ENCODE measurements around the gene TUBB1.
A peak's percentile ranks its signal among the peaks of the same experiment; 100 is the strongest.

TUBB1 gene

DNA sequence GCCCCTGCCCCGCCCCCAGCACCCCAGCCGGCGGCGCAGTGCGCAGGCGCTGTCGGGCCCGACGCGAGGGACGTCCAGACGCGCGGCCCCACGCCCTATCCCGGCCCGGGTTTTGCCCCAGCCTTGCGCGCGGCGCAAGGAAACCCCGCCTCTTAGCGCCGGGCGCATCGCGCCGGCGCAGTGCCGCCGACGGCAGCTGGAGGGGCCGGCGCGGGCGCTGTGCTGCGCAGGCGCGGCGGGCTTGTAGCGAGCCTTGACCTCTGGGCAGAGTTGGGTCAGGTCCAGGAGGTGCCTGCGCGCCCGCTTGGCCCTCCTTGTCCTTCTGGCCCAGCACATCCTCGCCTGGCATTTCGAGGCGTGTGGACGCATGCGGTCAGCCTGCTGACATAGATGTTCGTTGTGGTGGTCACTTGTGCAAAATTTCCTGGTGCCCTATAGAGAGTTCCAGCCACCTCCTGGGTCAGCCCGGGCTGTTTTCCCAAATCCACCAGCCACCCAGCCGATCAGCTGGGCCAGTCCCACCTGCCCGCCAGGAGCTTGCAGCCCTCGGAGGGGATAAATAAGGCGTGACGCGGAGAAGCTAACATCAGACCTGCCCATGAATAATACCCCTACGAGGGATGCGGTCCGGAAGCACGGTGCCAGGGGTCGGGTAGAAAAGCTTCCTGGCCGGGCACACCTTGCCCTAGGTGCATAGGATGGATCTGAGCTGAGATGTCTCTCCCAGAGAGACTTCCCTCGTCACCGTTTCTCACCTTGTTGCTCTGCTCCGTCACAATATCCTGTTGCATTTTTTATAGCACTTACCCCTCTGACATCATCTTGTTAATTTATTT, 23.8 kb downstream of the TUBB1 start:
- H3K9me2 ChIP-seq (replicated peaks; ENCODE audit: insufficient read depth, low read length) = no peaks in the 10 kb centered on the region
- peak overlapping the region; percentile 94 for H3K9ac ChIP-seq (ENCODE audit: low read length)
- TF ChIP-seq, protein P1, sequence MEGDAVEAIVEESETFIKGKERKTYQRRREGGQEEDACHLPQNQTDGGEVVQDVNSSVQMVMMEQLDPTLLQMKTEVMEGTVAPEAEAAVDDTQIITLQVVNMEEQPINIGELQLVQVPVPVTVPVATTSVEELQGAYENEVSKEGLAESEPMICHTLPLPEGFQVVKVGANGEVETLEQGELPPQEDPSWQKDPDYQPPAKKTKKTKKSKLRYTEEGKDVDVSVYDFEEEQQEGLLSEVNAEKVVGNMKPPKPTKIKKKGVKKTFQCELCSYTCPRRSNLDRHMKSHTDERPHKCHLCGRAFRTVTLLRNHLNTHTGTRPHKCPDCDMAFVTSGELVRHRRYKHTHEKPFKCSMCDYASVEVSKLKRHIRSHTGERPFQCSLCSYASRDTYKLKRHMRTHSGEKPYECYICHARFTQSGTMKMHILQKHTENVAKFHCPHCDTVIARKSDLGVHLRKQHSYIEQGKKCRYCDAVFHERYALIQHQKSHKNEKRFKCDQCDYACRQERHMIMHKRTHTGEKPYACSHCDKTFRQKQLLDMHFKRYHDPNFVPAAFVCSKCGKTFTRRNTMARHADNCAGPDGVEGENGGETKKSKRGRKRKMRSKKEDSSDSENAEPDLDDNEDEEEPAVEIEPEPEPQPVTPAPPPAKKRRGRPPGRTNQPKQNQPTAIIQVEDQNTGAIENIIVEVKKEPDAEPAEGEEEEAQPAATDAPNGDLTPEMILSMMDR (IDR thresholded peaks at IDR 0.05; ENCODE audit: insufficient read depth, low read length, poor library complexity, severe bottlenecking) = no peak
- no peak for TF ChIP-seq EZH2phosphoT487 (conservative IDR thresholded peaks at IDR 0.05; ENCODE audit: low read length)
- peaks cover 13% of the 10 kb centered on the region for H3F3A ChIP-seq (ENCODE audit: insufficient read depth)
- peak overlapping the region; percentile 64 for H3K27ac ChIP-seq (ENCODE audit: low read depth, low read length)
- H3K27me3 ChIP-seq (ENCODE audit: low read length) = no peaks in the 10 kb centered on the region
- H3K9me3 ChIP-seq (ENCODE audit: insufficient read depth, low read length) = no peaks in the 10 kb centered on the region
- H3K79me2 ChIP-seq (ENCODE audit: insufficient read depth, low read length) = peaks cover 46% of the 10 kb centered on the region
- H4K20me1 ChIP-seq (ENCODE audit: low read depth, low read length) = peaks cover 21% of the 10 kb centered on the region; the same call in 1 of the 2 replicates
- H3K36me3 ChIP-seq (ENCODE audit: low read length) = peaks cover 9% of the 10 kb centered on the region; the same call in 1 of the 2 replicates
- H3K4me2 ChIP-seq (ENCODE audit: low read depth, low read length, poor library complexity, severe bottlenecking) = peak overlapping the region; percentile 97
- H3K4me3 ChIP-seq (ENCODE audit: insufficient read depth, low read length, poor library complexity, severe bottlenecking) = peak overlapping the region; percentile 89
- H2AFZ ChIP-seq (ENCODE audit: low read depth, low read length, severe bottlenecking) = peak overlapping the region; percentile 73

DNA sequence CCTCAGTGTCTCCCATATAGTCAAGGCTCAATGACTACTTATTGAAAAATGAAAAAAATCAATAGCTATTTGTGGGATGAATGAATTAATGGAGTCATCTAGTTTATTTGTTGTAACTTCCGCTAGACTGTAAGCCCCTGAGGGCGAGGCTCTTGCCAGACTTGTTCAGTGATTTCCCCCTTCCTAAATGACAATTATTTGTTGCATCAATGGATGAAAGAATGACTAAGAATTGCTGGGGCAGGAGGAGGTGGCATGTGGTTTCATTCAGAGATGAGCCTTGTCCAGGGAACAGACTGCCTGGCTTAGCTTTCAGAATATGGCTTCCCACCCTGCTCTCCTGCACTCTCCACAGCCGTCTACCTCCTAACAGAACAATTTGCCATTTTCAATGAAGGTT, 24.5 kb downstream of the TUBB1 start:
- H4K20me1 ChIP-seq (ENCODE audit: low read depth, low read length) = peaks cover 17% of the 10 kb centered on the region; the same call in 1 of the 2 replicates
- H3K4me3 ChIP-seq (ENCODE audit: insufficient read depth, low read length, poor library complexity, severe bottlenecking) = peak overlapping the region; percentile 80
- TF ChIP-seq EZH2phosphoT487 (conservative IDR thresholded peaks at IDR 0.05; ENCODE audit: low read length) = no peak
- TF ChIP-seq, protein P1 (IDR thresholded peaks at IDR 0.05; ENCODE audit: insufficient read depth, low read length, poor library complexity, severe bottlenecking) = no peak
- peaks cover 13% of the 10 kb centered on the region for H3F3A ChIP-seq (ENCODE audit: insufficient read depth)
- H3K4me2 ChIP-seq (ENCODE audit: low read depth, low read length, poor library complexity, severe bottlenecking) = peak overlapping the region; percentile 97
- H3K9me3 ChIP-seq (ENCODE audit: insufficient read depth, low read length) = no peaks in the 10 kb centered on the region
- peak overlapping the region; percentile 73 for H2AFZ ChIP-seq (ENCODE audit: low read depth, low read length, severe bottlenecking)
- no peaks in the 10 kb centered on the region for H3K27me3 ChIP-seq (ENCODE audit: low read length)
- H3K9ac ChIP-seq (ENCODE audit: low read length) = peak overlapping the region; percentile 94
- H3K9me2 ChIP-seq (replicated peaks; ENCODE audit: insufficient read depth, low read length) = no peaks in the 10 kb centered on the region
- H3K79me2 ChIP-seq (ENCODE audit: insufficient read depth, low read length) = peaks cover 39% of the 10 kb centered on the region
- peaks cover 3% of the 10 kb centered on the region; the same call in 1 of the 2 replicates for H3K36me3 ChIP-seq (ENCODE audit: low read length)
- H3K27ac ChIP-seq (ENCODE audit: low read depth, low read length) = peak overlapping the region; percentile 64

DNA sequence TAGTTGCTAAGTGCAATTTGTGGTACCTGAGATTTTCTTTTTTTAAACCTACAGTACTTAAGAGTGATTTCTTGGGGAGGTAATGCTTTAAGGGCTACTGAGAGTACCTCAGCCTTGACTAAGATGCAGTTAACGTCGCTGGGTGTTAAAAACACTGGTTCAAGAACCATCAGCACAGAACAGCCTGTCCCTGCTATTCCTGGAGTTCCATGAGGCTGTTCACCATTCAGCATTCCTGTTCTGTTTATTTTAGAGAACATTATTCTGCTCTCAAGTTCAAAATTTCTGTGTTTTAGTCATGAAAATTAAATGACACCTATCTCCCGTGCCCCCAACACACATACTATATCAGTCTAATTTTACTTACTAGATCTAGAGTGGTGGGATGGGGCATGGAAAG, 25.1 kb downstream of the TUBB1 start:
- H3K4me2 ChIP-seq (ENCODE audit: low read depth, low read length, poor library complexity, severe bottlenecking) = peak overlapping the region; percentile 97
- peak overlapping the region; percentile 73 for H2AFZ ChIP-seq (ENCODE audit: low read depth, low read length, severe bottlenecking)
- H3K36me3 ChIP-seq (ENCODE audit: low read length) = no peaks in the 10 kb centered on the region
- no peaks in the 10 kb centered on the region for H3K9me3 ChIP-seq (ENCODE audit: insufficient read depth, low read length)
- no peak overlapping the region for H3K4me3 ChIP-seq (ENCODE audit: insufficient read depth, low read length, poor library complexity, severe bottlenecking)
- H3K27me3 ChIP-seq (ENCODE audit: low read length) = no peaks in the 10 kb centered on the region
- H3F3A ChIP-seq (ENCODE audit: insufficient read depth) = peaks cover 13% of the 10 kb centered on the region
- peak overlapping the region; percentile 94 for H3K9ac ChIP-seq (ENCODE audit: low read length)
- peaks cover 33% of the 10 kb centered on the region for H3K79me2 ChIP-seq (ENCODE audit: insufficient read depth, low read length)
- no peak for TF ChIP-seq EZH2phosphoT487 (conservative IDR thresholded peaks at IDR 0.05; ENCODE audit: low read length)
- TF ChIP-seq, protein P1 (IDR thresholded peaks at IDR 0.05; ENCODE audit: insufficient read depth, low read length, poor library complexity, severe bottlenecking) = no peak
- no peaks in the 10 kb centered on the region for H3K9me2 ChIP-seq (replicated peaks; ENCODE audit: insufficient read depth, low read length)
- H3K27ac ChIP-seq (ENCODE audit: low read depth, low read length) = peak overlapping the region; percentile 64
- H4K20me1 ChIP-seq (ENCODE audit: low read depth, low read length) = peaks cover 17% of the 10 kb centered on the region; the same call in 1 of the 2 replicates

Data from SU-DHL-6 (cell line).